Activated gamma-delta T cell (primary cell): ENCODE data around the gene CISTR.
A peak's percentile ranks its signal among the peaks of the same experiment; 100 is the strongest.
"Not testable (repeated sequence)": the region's sequence is repeated elsewhere in the genome, so short reads cannot be mapped to it uniquely, and the experiment has no call there.

Experiments
- DNase-seq: peaks from one replicate; lab custom pipeline; 2025; lab: John Stamatoyannopoulos, UW

The CISTR gene

GRCh38 chr12:53719649-53720048, 32.1 kb downstream of the CISTR start:
- DNase-seq = no peak

GRCh38 chr12:53718567-53718966, 33.2 kb downstream of the CISTR start:
- DNase-seq = not testable (repeated sequence)

- DNase-seq = no peak
Measured at GRCh38 chr12:53717319-53717718, 34.5 kb downstream of the CISTR start.

GRCh38 chr12:53714004-53714403, 37.8 kb downstream of the CISTR start:
- no peak for DNase-seq

- DNase-seq = no peak
Measured at GRCh38 chr12:53713516-53713915, 38.3 kb downstream of the CISTR start.

GRCh38 chr12:53712059-53712643, 39.6 kb downstream of the CISTR start:
- no peak for DNase-seq

- no peak for DNase-seq
Measured at GRCh38 chr12:53710091-53710490, 41.7 kb downstream of the CISTR start.

- no peak for DNase-seq
Measured at GRCh38 chr12:53709671-53710070, 42.1 kb downstream of the CISTR start.

GRCh38 chr12:53706080-53706479, 45.7 kb downstream of the CISTR start:
- DNase-seq = no peak

- DNase-seq = no peak
Measured at GRCh38 chr12:53703756-53704155, 48.0 kb downstream of the CISTR start.

- DNase-seq = peak; percentile 36
Measured at GRCh38 chr12:53701518-53702264, 50.1 kb downstream of the CISTR start.

- DNase-seq = no peak
Measured at GRCh38 chr12:53700567-53700966, 51.2 kb downstream of the CISTR start.

GRCh38 chr12:53699678-53700025, 52.1 kb downstream of the CISTR start:
- DNase-seq = no peak

- no peak for DNase-seq
Measured at GRCh38 chr12:53698948-53699677, 52.7 kb downstream of the CISTR start.

GRCh38 chr12:53696655-53697331, 55.0 kb downstream of the CISTR start:
- DNase-seq = no peak
